Measurements from ENCODE around the gene ABLIM2. TPM values are rescaled to one million over a fixed set of nuclear protein-coding genes. Genes with fewer than 3 reads are reported as not detected.

The ABLIM2 gene
- total RNA-seq, 1 experiment from 2014 or later = 1.0 TPM

GRCh38 chr4:7926822-7927221 is 231.8 kb downstream of the ABLIM2 start:
- no peak for TF ChIP-seq CTCF (conservative IDR thresholded peaks at IDR 0.05)
- H2BK12ac ChIP-seq (ENCODE audit: insufficient read length, low read depth, low read length) = no peak overlapping the region
- Mint-ChIP-seq H3K9me3 (no peaks in the 10 kb centered on the region), H3K27me3 (ENCODE audit: low read depth) (no peaks in the 10 kb centered on the region), H3K27ac (peak overlapping the region in 1 of 3 experiments; percentile 53; a peak in 1 of 7 replicates), H3K4me1 (peaks cover 20 to 26% of the 10 kb centered on the region in 2 experiments), H3K36me3 (ENCODE audit: insufficient read depth in 1 of 3, low read depth in 3 of 3) (peaks cover 0 to 1% (median 0%) of the 10 kb centered on the region in 3 experiments; a peak in 2 of 7 replicates), H3K4me3 (no peak overlapping the region)
- no peaks in the 10 kb centered on the region for H3K9me3 ChIP-seq (ENCODE audit: control insufficient read depth, low read depth, low read length)
- H3K23me2 ChIP-seq (ENCODE audit: insufficient read length, low read depth, low read length, poor library complexity, severe bottlenecking) = no peaks in the 10 kb centered on the region
- no peak overlapping the region for H3K23ac ChIP-seq (ENCODE audit: insufficient read length, low read depth, low read length)
- no peak overlapping the region for H3K27ac ChIP-seq (ENCODE audit: insufficient read length, low read depth, low read length)
- H2BK120ac ChIP-seq (ENCODE audit: low read depth, low read length, poor library complexity, severe bottlenecking) = no peak overlapping the region
- no peak overlapping the region for H3K14ac ChIP-seq (ENCODE audit: insufficient read depth, low read length)
- H3K79me1 ChIP-seq (ENCODE audit: insufficient read depth, low read depth, low read length, poor library complexity, severe bottlenecking) = no peaks in the 10 kb centered on the region
- H3K4ac ChIP-seq (ENCODE audit: low read depth, low read length) = no peak overlapping the region
- no peak overlapping the region for H3K56ac ChIP-seq (ENCODE audit: insufficient read length, low read depth, low read length)
- no peak for DNase-seq
- no peak overlapping the region for H2BK20ac ChIP-seq (ENCODE audit: low read depth, low read length, poor library complexity, severe bottlenecking)
- no peak overlapping the region for H3K4me2 ChIP-seq (ENCODE audit: insufficient read depth, insufficient read length, low read length)
- peaks cover 10% of the 10 kb centered on the region; the same call in 1 of the 2 replicates for H3K79me2 ChIP-seq (ENCODE audit: insufficient read depth, low read length)
- no peak overlapping the region for H2AK5ac ChIP-seq (ENCODE audit: insufficient read length, low read length)
- no CpG with 5 or more reads among the region's 7 CpGs for WGBS (ENCODE audit: extremely low coverage, insufficient read length, low lambda C conversion rate)
- no peak overlapping the region for H4K5ac ChIP-seq (ENCODE audit: insufficient read length, low read depth, low read length)
- H3T11ph ChIP-seq (ENCODE audit: low read length) = no peak overlapping the region
- no peak overlapping the region for H4K91ac ChIP-seq (ENCODE audit: insufficient read length, low read depth, low read length)
- no peak overlapping the region for H2AFZ ChIP-seq (ENCODE audit: low read length)
- H3K4me1 ChIP-seq (ENCODE audit: insufficient read depth, low read length) = no peaks in the 10 kb centered on the region
- H2BK15ac ChIP-seq (ENCODE audit: low read depth, low read length) = no peak overlapping the region
- no peak overlapping the region for H3K18ac ChIP-seq (ENCODE audit: insufficient read length, low read depth, low read length)
- H3K27me3 ChIP-seq (ENCODE audit: insufficient read depth, low read length) = no peaks in the 10 kb centered on the region
- no peak overlapping the region for H3K9ac ChIP-seq (ENCODE audit: extremely low read depth, insufficient read length, low read length)
- no peak overlapping the region for H4K8ac ChIP-seq (replicated peaks; ENCODE audit: insufficient read length, low read depth, low read length)
- H2BK5ac ChIP-seq (ENCODE audit: insufficient read length, low read length) = no peak overlapping the region
- no peaks in the 10 kb centered on the region for H4K20me1 ChIP-seq (ENCODE audit: control insufficient read depth, insufficient read depth, insufficient read length)
